ENCODE results near the gene GRIK3.
A peak's percentile ranks its signal among the peaks of the same experiment; 100 is the strongest.

The GRIK3 gene

GRCh38 chr1:36771660-36772284 is 262.5 kb downstream of the GRIK3 start:
- Histone ChIP-seq H3K36me3 (ENCODE audit: control insufficient read depth in 2 of 2, insufficient read depth in 1 of 2, low read length in 2 of 2) (no peaks in the 10 kb centered on the region), H3K27ac (ENCODE audit: extremely low read depth, low read depth, low read length) (no peak overlapping the region), H3K4me3 (ENCODE audit: low read depth, low read length) (no peak overlapping the region), H3K9me3 (ENCODE audit: control insufficient read depth, insufficient read depth, low read depth, low read length) (no peaks in the 10 kb centered on the region), H3K4me1 (ENCODE audit: control insufficient read depth, insufficient read depth, low read length) (no peaks in the 10 kb centered on the region)
- CTCF ChIA-PET = no interaction called here
- TF ChIP-seq GLIS2 (tag by site-specific recombination; IDR thresholded peaks at IDR 0.05) = peak; percentile 26; the same call in 1 of the 2 replicates
- TF ChIP-seq ZIC2 (tag by site-specific recombination; IDR thresholded peaks at IDR 0.05) = peak; percentile 98
- peak; percentile 92 for TF ChIP-seq GLIS1 (tag by site-specific recombination; IDR thresholded peaks at IDR 0.05)
- TF ChIP-seq PRDM1 (tag by site-specific recombination; IDR thresholded peaks at IDR 0.05) = no peak
- no peak for TF ChIP-seq PBX3 (CRISPR knock-in tag; IDR thresholded peaks at IDR 0.05)
- no peak for TF ChIP-seq ZSCAN18 (tag by site-specific recombination; IDR thresholded peaks at IDR 0.05)
- POLR2A ChIA-PET = no interaction called here

GRCh38 chr1:36771240-36771639 is 263.1 kb downstream of the GRIK3 start:
- Histone ChIP-seq H3K9me3 (ENCODE audit: control insufficient read depth, insufficient read depth, low read depth, low read length) (no peaks in the 10 kb centered on the region), H3K36me3 (ENCODE audit: control insufficient read depth in 2 of 2, insufficient read depth in 1 of 2, low read length in 2 of 2) (no peaks in the 10 kb centered on the region), H3K27ac (ENCODE audit: extremely low read depth, low read depth, low read length) (no peak overlapping the region), H3K4me3 (ENCODE audit: low read depth, low read length) (no peak overlapping the region), H3K4me1 (ENCODE audit: control insufficient read depth, insufficient read depth, low read length) (no peaks in the 10 kb centered on the region)
- POLR2A ChIA-PET = no interaction called here
- TF ChIP-seq ZNF121 (tag by site-specific recombination; IDR thresholded peaks at IDR 0.05) (no peak), YY1 (tag by site-specific recombination; IDR thresholded peaks at IDR 0.05) (no peak), ZNF350 (tag by site-specific recombination; IDR thresholded peaks at IDR 0.05) (no peak)
- CTCF ChIA-PET = no interaction called here

DNA sequence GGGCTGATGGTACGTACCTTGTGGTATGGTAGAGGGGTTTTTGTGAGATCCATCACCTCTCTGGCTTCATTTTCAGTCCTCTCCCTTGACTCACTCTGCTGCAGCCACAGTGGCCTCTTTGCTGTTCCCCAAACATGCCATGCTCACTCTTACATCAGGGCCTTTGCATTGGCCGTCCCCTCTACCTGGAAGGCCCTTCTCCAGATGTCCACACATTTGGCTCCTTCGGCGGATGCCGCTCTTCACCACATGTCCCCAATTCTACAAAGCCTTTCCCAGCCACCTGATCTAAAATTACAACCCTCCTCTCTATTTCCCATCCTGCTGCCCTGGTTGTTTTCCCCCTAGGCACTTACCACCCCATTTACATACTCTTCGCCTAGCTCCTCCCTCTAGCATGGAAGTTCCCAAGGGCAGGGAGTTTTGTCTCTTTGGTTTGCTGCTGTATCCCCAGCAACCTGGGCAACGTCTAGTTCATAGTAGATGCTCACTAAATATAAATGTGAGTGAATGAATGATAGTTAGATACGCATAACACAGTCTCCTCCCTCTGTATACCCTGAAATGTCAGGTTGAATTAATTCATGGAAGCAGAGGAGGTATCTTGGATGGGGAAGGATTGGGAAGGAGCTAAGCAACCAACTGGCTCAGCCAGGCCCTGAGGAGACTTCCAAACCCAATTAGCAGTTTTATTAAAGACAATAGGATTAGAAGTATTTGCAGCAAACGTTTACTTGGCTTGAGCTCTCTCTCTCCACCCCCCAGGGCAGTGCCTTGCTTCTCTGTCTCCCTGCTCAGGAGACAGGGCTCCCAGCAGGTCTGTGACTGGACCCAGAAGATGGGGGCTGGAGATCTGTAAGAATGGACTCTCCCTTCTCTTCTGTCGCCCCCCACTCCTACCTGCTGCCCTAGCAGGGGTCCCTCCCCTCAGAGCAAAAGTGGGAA is 264.2 kb downstream of the GRIK3 start:
- TF ChIP-seq PRDM10 (tag by site-specific recombination; IDR thresholded peaks at IDR 0.05) = no peak
- peak; percentile 31; the same call in 1 of the 2 replicates for TF ChIP-seq ZNF664 (tag by site-specific recombination; IDR thresholded peaks at IDR 0.05)
- no peak for TF ChIP-seq ZNF394 (tag by site-specific recombination; IDR thresholded peaks at IDR 0.05; ENCODE audit: borderline replicate concordance)
- peak; percentile 35 for TF ChIP-seq ZIC2 (tag by site-specific recombination; IDR thresholded peaks at IDR 0.05)
- 0 out of 2 replicates have a peak, but pooled peaks have one; percentile 17 for TF ChIP-seq GLIS1 (tag by site-specific recombination; IDR thresholded peaks at IDR 0.05)
- no peak for TF ChIP-seq SCRT1 (tag by site-specific recombination; IDR thresholded peaks at IDR 0.05; ENCODE audit: borderline replicate concordance)
- TF ChIP-seq ZNF23 (tag by site-specific recombination; IDR thresholded peaks at IDR 0.05; ENCODE audit: borderline replicate concordance) = no peak
- no peak overlapping the region for H3K4me3 ChIP-seq (ENCODE audit: low read depth, low read length)
- no peak overlapping the region for H3K27ac ChIP-seq (ENCODE audit: extremely low read depth, low read depth, low read length)
- ChIA-PET CTCF (no interaction called here), POLR2A (no interaction called here)
- no peaks in the 10 kb centered on the region for H3K9me3 ChIP-seq (ENCODE audit: control insufficient read depth, insufficient read depth, low read depth, low read length)
- no peaks in the 10 kb centered on the region for H3K4me1 ChIP-seq (ENCODE audit: control insufficient read depth, insufficient read depth, low read length)
- H3K36me3 ChIP-seq (ENCODE audit: control insufficient read depth in 2 of 2, insufficient read depth in 1 of 2, low read length in 2 of 2) = no peaks in the 10 kb centered on the region
